Choroid plexus epithelial cell (primary cell): ENCODE results near the gene PERM1.

Source experiments
- DNase-seq: peaks from one replicate; pipeline ENCODE4 v3.0.0-alpha.2; 2010; ENCODE audit warnings: low read depth
- H3K4me3 ChIP-seq: 2 replicates; pipeline ENCODE4 v1.5.1; 2011; ENCODE audit warnings: low read depth, mild to moderate bottlenecking, control low read depth, low read length, moderate library complexity
- TF ChIP-seq, protein P1 (sequence below): conservative IDR thresholded peaks from 2 replicates; pipeline ENCODE4 v1.5.1; 2011; ENCODE audit warnings: low read depth, mild to moderate bottlenecking, control low read depth, inconsistent platforms, low read length, moderate library complexity

Gene PERM1

DNA sequence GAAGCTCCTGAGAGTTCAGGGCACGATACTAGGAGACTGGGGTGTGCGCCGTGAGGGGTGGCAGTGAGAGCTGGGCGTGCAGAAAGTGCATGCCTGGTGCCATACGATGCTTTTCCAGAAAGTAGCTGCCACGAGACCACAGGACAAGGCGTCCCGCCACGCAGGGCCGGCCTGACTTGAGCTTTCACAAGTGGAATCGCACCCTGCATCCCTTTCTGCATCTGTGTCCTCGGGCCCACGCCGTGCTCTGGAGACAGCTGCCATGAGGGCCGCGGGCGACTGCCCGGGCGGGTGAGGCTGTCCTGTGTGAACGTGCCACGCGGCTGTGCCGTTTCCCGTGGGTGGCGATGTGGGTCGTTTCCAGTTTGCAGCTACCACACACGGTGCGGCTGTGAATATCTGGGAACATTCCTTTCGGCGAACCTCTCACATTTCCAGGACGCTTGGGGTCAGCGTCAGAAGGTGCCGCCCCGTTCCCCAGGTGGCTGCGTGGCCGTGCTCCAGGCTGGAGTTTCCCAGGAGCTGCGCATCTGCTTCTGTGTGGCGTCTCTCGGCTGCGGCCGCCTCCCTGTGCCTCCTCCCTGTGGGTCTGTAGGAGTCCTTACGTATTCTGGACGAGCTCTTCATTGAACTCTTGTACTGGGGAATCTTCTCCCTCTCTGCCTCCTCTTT, 1.0 kb upstream of the PERM1 start:
- no peak for DNase-seq
- TF ChIP-seq, protein P1, sequence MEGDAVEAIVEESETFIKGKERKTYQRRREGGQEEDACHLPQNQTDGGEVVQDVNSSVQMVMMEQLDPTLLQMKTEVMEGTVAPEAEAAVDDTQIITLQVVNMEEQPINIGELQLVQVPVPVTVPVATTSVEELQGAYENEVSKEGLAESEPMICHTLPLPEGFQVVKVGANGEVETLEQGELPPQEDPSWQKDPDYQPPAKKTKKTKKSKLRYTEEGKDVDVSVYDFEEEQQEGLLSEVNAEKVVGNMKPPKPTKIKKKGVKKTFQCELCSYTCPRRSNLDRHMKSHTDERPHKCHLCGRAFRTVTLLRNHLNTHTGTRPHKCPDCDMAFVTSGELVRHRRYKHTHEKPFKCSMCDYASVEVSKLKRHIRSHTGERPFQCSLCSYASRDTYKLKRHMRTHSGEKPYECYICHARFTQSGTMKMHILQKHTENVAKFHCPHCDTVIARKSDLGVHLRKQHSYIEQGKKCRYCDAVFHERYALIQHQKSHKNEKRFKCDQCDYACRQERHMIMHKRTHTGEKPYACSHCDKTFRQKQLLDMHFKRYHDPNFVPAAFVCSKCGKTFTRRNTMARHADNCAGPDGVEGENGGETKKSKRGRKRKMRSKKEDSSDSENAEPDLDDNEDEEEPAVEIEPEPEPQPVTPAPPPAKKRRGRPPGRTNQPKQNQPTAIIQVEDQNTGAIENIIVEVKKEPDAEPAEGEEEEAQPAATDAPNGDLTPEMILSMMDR = no peak
- no peak overlapping the region for H3K4me3 ChIP-seq

DNA sequence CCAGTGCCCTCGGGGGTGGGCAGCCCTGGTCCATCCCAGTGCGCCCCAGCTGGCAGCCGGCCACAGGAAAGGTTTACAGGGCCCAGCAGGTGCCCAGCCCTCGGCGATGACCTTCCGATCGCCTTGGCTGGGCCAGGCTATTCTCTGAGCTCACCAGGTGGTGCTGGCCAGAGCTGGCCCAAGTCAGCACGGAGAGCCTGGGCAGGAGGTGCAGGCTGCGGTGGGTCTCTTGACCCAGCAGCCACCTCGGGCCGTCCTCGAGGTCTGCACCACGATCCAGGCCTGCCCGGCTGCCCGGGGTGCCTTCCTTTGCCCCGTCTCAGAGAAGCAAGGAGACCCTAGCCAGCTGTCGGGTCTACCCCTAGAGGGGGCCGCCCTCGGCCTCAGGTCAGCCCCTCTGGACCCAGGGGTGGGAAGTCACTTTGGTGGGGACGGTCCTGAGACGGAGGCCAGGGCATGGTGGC, 370 bp downstream of the PERM1 start:
- TF ChIP-seq, protein P1 = no peak
- DNase-seq = no peak
- H3K4me3 ChIP-seq = no peak overlapping the region

DNA sequence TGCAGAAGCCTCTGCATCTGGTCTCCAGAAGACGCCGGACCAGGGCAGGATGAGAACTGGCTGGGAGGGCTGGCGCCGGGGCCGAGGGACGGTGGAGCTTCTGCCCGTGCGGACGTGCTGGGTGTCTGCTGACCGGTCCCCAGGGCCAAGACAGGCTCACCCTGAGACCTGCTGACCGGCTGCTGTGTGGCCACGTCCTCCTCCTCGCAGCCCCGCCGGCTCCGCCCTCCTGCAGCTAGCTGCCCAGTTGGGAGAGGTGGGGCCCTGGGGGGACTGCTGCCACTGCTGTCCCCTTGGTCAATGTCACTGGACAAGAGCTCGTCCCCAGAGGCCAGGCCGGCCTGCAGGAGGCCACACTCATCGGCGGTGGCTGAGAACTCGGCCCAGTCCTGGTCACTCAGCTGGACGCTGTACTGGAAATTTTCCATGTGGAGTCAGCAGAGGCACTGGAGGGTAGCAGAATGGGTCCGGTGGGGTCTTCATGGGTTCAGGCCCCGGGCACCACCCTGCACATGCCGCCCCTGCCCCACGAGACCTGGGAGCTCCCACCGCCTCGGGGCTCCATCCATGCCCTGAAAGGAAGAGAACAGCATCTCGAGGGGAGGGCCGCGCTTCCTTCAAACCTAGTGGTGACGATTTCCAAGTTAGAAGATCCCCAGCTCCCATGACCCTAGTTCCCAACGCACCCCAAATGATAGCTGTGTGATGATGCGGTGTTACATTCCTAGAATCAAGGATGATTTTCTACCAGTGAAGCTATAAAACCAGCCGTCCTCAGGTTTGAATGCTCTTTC, 1.1 kb downstream of the PERM1 start:
- DNase-seq = no peak
- H3K4me3 ChIP-seq = no peak overlapping the region
- TF ChIP-seq, protein P1 = no peak

DNA sequence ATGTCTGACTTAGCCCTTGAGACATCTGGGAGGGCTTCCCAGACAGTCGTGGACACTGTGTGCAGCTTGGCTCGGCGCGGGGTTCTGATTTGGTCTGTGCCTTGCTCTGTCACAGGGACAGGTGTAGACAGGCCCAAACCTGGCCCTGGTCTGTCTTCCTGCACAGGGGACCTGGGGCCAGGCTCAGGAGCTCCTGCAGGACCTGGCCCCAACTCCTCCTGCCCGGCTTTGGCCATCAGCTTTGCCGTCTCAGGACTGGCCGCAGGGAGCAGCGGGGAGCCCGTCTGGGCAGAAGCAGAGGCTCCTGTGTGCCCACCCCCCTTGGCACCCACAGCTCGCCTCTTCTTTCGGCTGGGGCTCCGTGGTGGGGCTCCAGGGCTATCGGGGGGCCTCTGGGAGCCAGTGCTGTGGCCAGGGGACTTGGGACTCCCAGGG, 1.7 kb downstream of the PERM1 start:
- no peak overlapping the region for H3K4me3 ChIP-seq
- TF ChIP-seq, protein P1 = no peak
- no peak for DNase-seq

DNA sequence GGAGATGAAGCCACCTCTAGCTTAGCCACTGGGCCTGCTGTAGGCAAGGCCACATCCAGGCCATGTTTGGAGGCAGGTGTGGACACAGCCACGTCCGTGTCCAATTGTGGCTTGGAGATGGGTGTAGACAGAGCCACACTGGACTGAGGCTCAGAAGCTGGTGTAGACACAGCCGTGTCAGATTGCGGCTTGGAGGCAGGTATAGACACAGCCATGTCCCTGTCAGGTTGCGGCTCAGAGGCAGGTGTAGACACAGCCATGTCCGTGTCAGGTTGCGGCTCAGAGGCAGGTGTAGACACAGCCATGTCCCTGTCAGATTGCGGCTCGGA, 2.2 kb downstream of the PERM1 start:
- no peak for DNase-seq
- TF ChIP-seq, protein P1 = no peak
- no peak overlapping the region for H3K4me3 ChIP-seq

DNA sequence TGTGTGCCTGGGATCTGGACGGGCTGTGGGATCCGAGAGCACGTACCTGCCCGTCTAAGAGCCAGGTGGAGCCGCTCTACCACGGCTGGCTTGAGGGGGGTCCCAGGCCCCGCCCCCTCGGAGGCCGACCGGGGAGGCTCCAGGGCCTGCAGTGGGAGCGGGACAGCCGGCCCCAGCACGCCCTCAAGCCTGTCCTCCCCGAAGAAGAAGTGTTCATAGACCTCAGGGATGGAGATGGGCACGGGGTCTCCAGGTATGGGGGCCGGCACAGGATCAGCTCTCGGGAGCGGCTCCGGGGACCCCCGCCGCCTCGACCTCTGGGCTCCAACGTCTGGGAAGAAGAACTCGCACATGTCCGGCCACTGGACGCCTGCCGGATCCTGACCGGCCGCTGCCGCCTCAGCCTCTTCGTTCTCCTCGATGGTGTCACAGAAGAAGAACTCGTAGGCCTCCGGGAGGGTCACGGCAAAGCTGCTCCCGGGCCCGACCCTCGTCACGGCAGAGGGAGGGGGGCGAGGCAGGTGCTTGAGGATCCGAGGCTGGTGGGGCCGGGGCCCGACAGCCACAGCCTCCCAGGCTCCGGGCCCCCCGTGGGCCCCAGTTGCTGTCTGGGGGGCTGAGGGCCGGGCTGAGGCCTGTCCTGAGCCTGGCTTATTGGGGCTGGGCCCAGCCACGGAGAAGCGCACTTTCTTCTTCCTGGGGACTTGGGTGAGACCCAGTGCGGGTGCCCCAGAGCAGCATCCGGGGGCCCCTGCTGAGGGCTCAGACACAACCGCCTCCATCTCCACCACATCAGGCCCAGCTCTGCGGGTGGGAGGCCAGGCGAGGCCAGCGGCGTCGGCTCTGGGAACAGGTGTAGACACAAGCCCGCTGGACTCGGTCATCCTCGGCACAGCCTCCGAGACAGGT, 2.8 kb downstream of the PERM1 start:
- H3K4me3 ChIP-seq = no peak overlapping the region
- DNase-seq = no peak
- TF ChIP-seq, protein P1 = no peak
